Gastrocnemius medialis (tissue), 4 donors: Measurements from ENCODE around the gene SCGB1A1. TPM values are rescaled to one million over a fixed set of nuclear protein-coding genes. Genes with fewer than 3 reads are reported as not detected.

Experiments used
- ATAC-seq, 2 donors: fragments of 150-250 bp; one replicate each; pipeline ENCODE4 v1.9.1; 2016
- DNase-seq, 2 donors: peaks; one replicate each; pipeline ENCODE4 v3.0.0-alpha.2; 2019
- H3K27ac ChIP-seq, 4 donors: fragments of 200-600 bp; sonication (generic); 1 replicate in 1 of 4; 2 replicates in 3 of 4; pipeline ENCODE4 v1.5.1; 2016 to 2018; ENCODE audit warnings: mild to moderate bottlenecking in 2 of 4, moderate library complexity in 1 of 4
- H3K27me3 ChIP-seq, 3 donors: fragments of 200-600 bp; sonication (generic) in 2 of 3; 1 replicate in 1 of 3; 2 replicates in 2 of 3; pipeline versions ENCODE4 v1.5.1 to v1.6.0; 2016 to 2019; ENCODE audit warnings: mild to moderate bottlenecking in 1 of 3, moderate library complexity in 1 of 3
- H3K36me3 ChIP-seq, 2 donors: fragments of 200-600 bp; sonication (generic) in 1 of 2; one replicate each; pipeline ENCODE4 v1.5.1; 2017 to 2018
- H3K4me1 ChIP-seq, 2 donors: fragments of 200-600 bp; sonication (generic) in 1 of 2; one replicate each; pipeline ENCODE4 v1.5.1; 2016 to 2017; ENCODE audit warnings: mild to moderate bottlenecking in 2 of 2
- H3K4me3 ChIP-seq, 4 donors: fragments of 200-600 bp; sonication (generic) in 3 of 4; 1 replicate in 1 of 4; 2 replicates in 3 of 4; pipeline ENCODE4 v1.5.1; 2016 to 2019; ENCODE audit warnings: mild to moderate bottlenecking in 2 of 4
- H3K9me3 ChIP-seq, 3 donors: fragments of 200-600 bp; sonication (generic) in 2 of 3; 1 replicate in 1 of 3; 2 replicates in 2 of 3; pipeline ENCODE4 v1.5.1; 2016 to 2019
- CTCF ChIP-seq, 5 experiments: fragments of 450-650 bp in 3 of 5; fragments of 200-600 bp in 2 of 5; sonication (generic) in 2 of 5; IDR thresholded peaks in 4 of 5; conservative IDR thresholded peaks in 1 of 5; 1 replicate in 4 of 5; 2 replicates in 1 of 5; pipeline ENCODE4 v1.5.1; 2016 to 2019; ENCODE audit warnings: antibody characterized with exemption in 5 of 5, mild to moderate bottlenecking in 3 of 5, moderate library complexity in 3 of 5
- POLR2A ChIP-seq, 2 donors: fragments of 450-650 bp; IDR thresholded peaks; one replicate each; pipeline ENCODE4 v1.6.1; 2017; ENCODE audit warnings: antibody characterized with exemption in 2 of 2, mild to moderate bottlenecking in 2 of 2, moderate library complexity in 2 of 2
- in situ Hi-C, 4 donors: fragments of 200-750 bp; cut with MboI; loops; one replicate each; pipeline versions ENCODE4 v1.15.0 to v1.8.0; 2017; ENCODE audit warnings: low sequenced_read_pairs in 4 of 4
- intact Hi-C: fragments of 100-400 bp; cut with DNase I; formaldehyde crosslinking; loops from one replicate; pipeline ENCODE4 v1.15.1; 2023; ENCODE audit warnings: low total_unique reads
- total RNA-seq, 4 donors: library from RNA; depleted of rRNA; stranded (reverse); fragments of >200 nt; gene quantifications; one replicate each; pipeline versions ENCODE4 v1.1.0 to v1.2.3, GENCODE V29; 2016

The SCGB1A1 gene
- total RNA-seq, 4 donors from 2014 or later: not detected

- Histone ChIP-seq H3K27ac (no peak overlapping the region), H3K27me3 (no peaks in the 10 kb centered on the region), H3K36me3 (no peaks in the 10 kb centered on the region), H3K4me1 (no peaks in the 10 kb centered on the region), H3K4me3 (no peak overlapping the region), H3K9me3 (no peaks in the 10 kb centered on the region)
- in situ Hi-C loops (no loop called here), intact Hi-C loops (no loop called here)
- no peak for TF ChIP-seq CTCF (IDR thresholded peaks at IDR 0.05 in 4 of 5, conservative IDR thresholded peaks at IDR 0.05 in 1 of 5)
- TF ChIP-seq POLR2A (IDR thresholded peaks at IDR 0.05): no peak
- ATAC-seq (no peak), DNase-seq (no peak)
These were observed 37.8 kb downstream of the SCGB1A1 start for GRCh38 chr11:62456630-62457029.

- Histone ChIP-seq H3K36me3 (no peaks in the 10 kb centered on the region), H3K4me1 (no peaks in the 10 kb centered on the region), H3K9me3 (no peaks in the 10 kb centered on the region), H3K27ac (no peak overlapping the region), H3K27me3 (no peaks in the 10 kb centered on the region), H3K4me3 (no peak overlapping the region)
- intact Hi-C loops (no loop called here), in situ Hi-C loops (no loop called here)
- no peak for TF ChIP-seq POLR2A (IDR thresholded peaks at IDR 0.05)
- no peak for TF ChIP-seq CTCF (IDR thresholded peaks at IDR 0.05 in 4 of 5, conservative IDR thresholded peaks at IDR 0.05 in 1 of 5)
- DNase-seq: no peak
- ATAC-seq: no peak
These were observed 38.6 kb downstream of the SCGB1A1 start for GRCh38 chr11:62457478-62457877.

- no peak for TF ChIP-seq CTCF (IDR thresholded peaks at IDR 0.05 in 4 of 5, conservative IDR thresholded peaks at IDR 0.05 in 1 of 5)
- no peak for TF ChIP-seq POLR2A (IDR thresholded peaks at IDR 0.05)
- intact Hi-C loops: no loop called here
- H3K9me3 ChIP-seq: no peaks in the 10 kb centered on the region
- no peaks in the 10 kb centered on the region for H3K27me3 ChIP-seq
- no peaks in the 10 kb centered on the region for H3K4me1 ChIP-seq
- H3K27ac ChIP-seq: no peak overlapping the region
- no peaks in the 10 kb centered on the region for H3K36me3 ChIP-seq
- no peak overlapping the region for H3K4me3 ChIP-seq
- in situ Hi-C loops: no loop called here
- DNase-seq (no peak), ATAC-seq (no peak)
These were observed 39.6 kb downstream of the SCGB1A1 start for GRCh38 chr11:62458212-62459002.

GRCh38 chr11:62459080-62459479, 40.2 kb downstream of the SCGB1A1 start:
- Histone ChIP-seq H3K27me3 (no peaks in the 10 kb centered on the region), H3K27ac (no peak overlapping the region), H3K36me3 (no peaks in the 10 kb centered on the region), H3K4me3 (no peak overlapping the region), H3K9me3 (no peaks in the 10 kb centered on the region), H3K4me1 (no peaks in the 10 kb centered on the region)
- peak in 1 of 2 donors; percentile 21 for ATAC-seq
- no peak for DNase-seq
- TF ChIP-seq CTCF (IDR thresholded peaks at IDR 0.05 in 4 of 5, conservative IDR thresholded peaks at IDR 0.05 in 1 of 5) (no peak), POLR2A (IDR thresholded peaks at IDR 0.05) (no peak)
- intact Hi-C loops (no loop called here), in situ Hi-C loops (no loop called here)
